ENCODE results near the gene SNAPIN.

The SNAPIN gene

DNA sequence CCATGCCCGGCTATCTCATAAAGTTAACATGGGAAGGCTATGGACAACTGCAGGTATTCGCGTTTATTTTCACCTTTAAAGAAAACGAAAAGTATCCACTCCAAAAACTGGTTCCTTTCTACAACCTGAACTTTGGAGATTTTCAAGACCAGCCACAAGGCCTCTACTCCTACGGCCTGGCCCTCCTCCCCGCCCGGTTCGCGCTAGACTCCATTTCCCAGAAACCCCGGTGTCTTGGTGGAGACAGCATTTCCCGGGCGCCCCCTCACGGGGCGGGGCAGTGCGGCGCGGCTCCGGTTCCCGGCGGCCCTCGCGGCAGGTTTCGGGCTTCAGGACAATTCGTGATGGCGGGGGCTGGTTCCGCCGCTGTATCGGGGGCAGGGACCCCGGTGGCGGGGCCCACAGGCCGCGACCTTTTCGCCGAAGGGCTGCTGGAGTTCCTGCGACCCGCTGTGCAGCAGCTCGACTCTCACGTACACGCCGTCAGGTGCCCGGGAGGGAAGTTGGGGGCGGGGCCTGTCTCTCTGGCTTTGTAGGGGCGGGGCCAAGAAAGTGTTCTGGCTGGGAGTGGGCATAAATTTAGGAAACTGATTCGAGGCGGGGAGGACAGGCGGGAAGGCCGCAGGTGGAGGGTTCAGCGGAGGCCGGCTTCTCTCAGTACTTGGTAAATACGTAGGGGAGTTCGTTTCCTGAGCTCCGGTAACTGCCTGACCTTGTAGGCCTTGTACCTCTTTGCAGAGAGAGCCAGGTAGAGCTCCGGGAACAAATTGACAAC lies at the start of gene SNAPIN:
Gene SNAPIN, plus strand, starts transcription at position 304 of the 775 bp plus-strand sequence. Its CDS starts 41 bp downstream, at position 345.
- DNase-seq (ENCODE audit: low spot score) = peak; percentile 90

DNA sequence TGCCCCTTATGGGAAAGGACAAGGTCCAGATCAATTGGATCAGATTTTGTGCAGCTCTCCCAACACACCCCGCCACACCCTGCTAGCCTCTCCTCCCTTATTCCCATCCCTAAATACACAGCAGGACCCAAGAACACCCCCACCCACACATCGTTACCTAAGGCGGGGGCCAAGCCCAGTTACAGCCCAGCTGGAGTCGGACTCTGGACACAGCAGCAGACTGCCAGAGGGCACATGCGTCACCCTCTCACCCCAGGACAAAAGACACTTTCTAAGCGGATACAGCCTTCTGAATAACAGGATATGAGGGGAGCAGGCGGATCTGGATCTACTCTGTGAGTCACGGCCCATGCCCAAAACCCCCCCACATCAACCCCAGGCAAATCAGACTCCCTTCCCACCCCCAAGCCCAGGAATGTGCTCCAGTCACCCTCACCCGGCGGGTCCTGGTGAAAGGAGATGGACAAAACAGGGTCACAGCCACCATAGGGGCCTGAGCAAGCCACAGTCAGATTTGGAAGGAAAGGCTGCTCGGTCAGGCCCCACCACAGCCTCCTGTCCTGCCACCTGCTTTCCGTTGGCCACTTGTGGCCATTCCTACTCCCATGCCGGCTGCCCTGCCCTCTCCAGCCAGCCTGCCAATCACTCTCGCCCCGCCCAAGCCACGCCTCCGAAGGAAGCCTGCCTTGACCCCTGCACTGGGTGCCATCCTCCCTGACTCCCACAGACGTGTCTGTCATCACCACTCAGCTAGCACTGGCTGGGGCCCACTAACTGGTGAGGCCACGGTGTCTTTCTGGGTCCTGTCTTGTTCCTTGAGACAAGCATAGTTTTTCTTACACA lies 49.5 kb upstream of the SNAPIN start:
- DNase-seq (ENCODE audit: low spot score) = peak; percentile 68

- no peak for DNase-seq (ENCODE audit: low spot score)
These were observed 49.0 kb upstream of the SNAPIN start for GRCh38 chr1:153609585-153609907.

- peak; percentile 31 for DNase-seq (ENCODE audit: low spot score)
These were observed 48.2 kb upstream of the SNAPIN start for GRCh38 chr1:153610334-153610733.

DNA sequence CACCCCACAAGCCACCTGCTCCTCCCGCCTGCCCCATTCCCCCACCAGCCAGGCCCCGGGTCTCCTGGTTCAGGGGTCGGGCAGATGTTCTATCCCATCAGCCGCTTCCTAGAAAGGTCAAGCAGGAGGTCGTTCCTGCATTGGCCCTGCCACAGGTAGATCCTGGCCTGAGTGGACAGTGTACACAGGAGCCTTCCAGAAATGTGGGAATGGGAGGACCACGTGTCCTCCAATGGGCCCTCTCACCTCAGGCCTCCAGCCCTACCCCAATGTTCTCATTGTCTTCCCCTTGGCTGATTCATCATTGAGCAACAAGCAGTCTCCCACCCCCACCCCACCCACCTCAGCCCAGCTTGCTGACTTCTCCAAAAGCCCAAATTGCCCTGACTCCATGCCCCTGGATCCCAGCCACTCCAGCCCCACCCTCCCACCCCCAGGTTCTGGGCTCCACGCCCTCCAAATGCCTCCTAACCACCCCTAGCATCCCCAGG lies 47.6 kb upstream of the SNAPIN start:
- DNase-seq (ENCODE audit: low spot score) = peak; percentile 51

DNA sequence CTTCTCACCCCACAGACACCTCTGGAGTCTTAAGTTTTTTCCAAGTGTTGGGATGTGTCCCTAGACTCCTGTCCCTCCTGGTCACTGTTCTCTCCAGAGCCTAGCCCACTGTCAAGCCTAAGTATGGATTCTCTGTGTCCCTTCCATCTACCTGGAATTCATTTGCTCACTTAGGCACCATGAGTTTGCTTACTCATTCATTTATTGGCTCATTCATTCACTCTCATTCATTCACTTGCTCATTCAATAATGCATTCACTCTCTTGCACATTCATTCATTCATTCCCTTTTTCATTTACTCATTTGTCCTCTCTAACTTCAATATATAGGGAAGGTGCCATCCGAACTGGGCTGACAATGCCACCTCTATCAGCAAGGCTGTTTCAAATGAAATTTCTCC lies 47.1 kb upstream of the SNAPIN start:
- no peak for DNase-seq (ENCODE audit: low spot score)

- no peak for DNase-seq (ENCODE audit: low spot score)
These were observed 46.3 kb upstream of the SNAPIN start for GRCh38 chr1:153612111-153612754.

DNA sequence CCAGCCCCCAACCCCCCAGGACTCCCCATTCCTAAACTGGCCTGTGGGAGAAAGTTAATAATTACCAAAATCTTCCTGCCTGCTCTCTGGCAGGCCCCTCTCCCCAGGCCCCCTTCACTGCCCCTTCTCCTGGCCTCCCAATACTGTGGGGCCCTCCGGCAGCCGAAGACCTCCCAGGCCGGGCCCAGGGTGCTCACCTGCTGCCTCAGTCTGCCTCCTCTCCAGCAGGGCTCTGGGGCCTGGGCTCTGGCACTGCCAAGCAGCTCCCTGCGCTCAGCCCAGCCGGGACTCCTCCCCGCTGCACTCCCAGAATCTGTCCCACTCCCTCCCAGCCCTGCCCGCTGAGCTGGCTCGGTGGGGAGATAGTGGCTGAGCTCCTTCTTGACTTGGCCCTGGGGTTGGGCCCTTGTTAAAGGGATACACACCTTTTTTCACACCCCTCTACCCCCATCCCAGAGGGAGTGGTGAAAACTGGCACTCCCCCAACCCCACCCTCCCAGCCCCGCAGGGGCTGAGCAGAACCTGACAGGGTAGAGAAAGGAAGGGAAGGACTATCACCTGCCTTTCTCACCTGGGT lies 45.7 kb upstream of the SNAPIN start, which contains the start of gene S100A16:
Gene S100A16, minus strand, starts transcription at position 383 of the 577 bp plus-strand sequence. CDS start 4,986 bp downstream, outside the sequence.
- peak; percentile 90 for DNase-seq (ENCODE audit: low spot score)

GRCh38 chr1:153613406-153613805 lies 45.1 kb upstream of the SNAPIN start:
- no peak for DNase-seq (ENCODE audit: low spot score)

DNA sequence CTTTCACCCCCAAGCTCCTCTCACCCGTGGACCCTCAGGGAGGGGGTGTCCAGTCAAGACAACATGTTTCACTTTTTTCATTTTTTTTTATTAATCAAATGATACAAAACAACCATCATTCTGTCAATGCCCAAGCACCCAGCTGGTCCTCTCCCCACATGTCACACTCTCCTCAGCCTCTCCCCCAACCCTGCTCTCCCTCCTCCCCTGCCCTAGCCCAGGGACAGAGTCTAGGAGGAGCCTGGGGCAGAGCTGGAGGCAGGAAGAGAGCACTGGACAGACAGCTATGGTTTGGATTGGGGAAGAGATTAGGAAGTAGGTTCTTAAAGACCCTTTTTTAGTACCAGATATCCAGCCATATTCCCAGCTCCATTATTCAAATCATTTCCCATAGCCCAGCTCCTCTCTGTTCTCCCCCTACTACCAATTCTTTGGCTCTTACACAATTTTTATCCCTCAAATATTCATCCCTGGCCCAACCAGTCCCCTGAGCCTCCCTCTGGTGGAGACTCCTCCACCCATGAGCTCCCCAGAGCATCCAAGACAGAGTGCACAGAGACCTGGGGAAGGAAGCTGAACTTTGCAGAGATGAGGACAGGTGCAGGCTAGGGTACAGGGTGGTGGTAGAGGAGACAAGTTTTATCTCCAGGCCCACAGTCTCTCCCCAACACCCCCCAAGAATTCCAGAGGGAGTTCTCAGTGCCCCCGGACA lies 44.2 kb upstream of the SNAPIN start:
- no peak for DNase-seq (ENCODE audit: low spot score)

GRCh38 chr1:153614906-153615305 lies 43.6 kb upstream of the SNAPIN start:
- DNase-seq (ENCODE audit: low spot score) = no peak

GRCh38 chr1:153615406-153615805 lies 43.1 kb upstream of the SNAPIN start:
- DNase-seq (ENCODE audit: low spot score) = no peak

- peak; percentile 92 for DNase-seq (ENCODE audit: low spot score)
These were observed 42.2 kb upstream of the SNAPIN start, which contains the start of gene S100A14 for GRCh38 chr1:153616144-153616916. TSS of gene S100A14 (minus strand) at chr1:153616325. CDS start at chr1:153615858, 467 bp downstream.

DNA sequence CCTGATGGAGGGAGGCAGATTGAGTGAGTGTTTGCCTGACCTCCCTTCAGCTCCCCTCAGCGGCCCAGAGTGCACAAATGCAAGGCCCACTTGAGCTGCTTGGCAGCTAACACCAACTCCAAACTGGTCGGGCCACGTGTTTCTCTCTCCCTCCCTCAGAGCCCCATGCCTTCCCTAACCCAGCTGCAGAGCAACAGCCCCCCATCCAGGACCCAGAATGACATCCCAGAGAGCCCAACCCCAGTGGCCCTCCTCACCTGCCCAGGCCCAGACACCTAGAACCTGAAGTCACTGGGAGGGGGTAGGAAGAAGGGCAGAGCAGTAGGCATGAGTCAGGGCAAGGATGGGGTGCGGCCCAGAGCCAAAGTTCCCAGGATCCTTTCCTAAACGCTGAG lies 41.6 kb upstream of the SNAPIN start:
- DNase-seq (ENCODE audit: low spot score) = peak; percentile 47

DNA sequence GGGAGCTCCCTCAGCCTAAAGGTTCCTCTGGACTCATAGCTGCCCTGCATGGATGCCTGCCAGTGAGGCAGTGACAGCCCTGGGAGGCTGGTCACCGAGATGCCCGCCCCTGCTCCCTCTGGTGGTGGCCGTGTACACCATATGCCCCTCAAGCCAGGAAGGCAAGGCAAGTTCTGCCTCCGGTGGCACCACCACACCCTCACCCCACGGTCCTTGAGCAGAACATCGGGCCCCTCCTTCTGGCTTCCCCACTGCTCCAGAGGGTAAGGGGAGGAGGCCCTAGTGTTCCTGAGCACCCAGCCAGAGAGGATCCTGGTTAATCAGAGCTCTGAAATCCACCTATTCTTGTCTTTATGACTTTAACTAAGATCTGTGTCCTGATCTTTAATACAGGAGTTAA lies 40.8 kb upstream of the SNAPIN start:
- peak; percentile 78 for DNase-seq (ENCODE audit: low spot score)

DNA sequence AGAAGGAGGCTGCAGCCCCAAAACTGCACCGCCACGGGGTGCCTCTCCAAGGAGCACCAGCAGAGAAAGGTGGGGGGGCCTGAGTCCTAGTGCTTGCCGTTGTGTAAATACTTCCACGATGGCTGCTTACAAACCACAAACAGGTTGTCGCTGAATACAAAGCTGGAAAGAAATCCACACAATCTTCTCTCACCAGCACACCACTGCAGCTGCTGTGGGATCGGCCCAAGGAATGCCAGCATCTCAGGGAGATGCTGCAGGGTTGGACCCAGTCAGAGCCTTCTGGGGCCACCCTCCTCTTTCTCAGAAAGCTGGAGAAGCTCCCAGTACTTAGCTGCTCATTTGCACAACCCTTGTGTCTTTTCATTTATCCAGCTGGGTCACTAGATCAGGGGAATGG lies 39.3 kb upstream of the SNAPIN start:
- DNase-seq (ENCODE audit: low spot score) = no peak

DNA sequence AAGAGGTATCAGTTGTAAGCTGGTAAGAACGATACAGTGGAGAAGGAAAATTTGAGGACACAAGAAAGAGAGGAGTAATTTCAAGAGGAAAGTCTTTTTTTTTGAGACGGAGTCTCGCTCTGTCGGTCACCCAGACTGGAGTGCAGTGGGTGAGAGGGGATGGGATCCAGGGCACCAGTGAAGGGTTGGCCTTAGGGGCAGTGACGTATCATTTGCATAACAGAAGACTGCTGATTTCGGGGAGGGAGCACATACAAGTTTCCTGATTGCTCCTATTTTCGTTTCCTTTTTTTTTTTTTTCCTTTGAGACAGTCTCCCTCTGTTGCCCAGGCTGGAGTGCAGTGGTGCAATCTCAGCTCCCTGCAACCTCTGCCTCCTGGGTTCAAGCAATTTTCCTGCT lies 35.4 kb upstream of the SNAPIN start:
- no peak for DNase-seq (ENCODE audit: low spot score)

- no peak for DNase-seq (ENCODE audit: low spot score)
These were observed 33.4 kb upstream of the SNAPIN start for GRCh38 chr1:153624965-153625611.

DNA sequence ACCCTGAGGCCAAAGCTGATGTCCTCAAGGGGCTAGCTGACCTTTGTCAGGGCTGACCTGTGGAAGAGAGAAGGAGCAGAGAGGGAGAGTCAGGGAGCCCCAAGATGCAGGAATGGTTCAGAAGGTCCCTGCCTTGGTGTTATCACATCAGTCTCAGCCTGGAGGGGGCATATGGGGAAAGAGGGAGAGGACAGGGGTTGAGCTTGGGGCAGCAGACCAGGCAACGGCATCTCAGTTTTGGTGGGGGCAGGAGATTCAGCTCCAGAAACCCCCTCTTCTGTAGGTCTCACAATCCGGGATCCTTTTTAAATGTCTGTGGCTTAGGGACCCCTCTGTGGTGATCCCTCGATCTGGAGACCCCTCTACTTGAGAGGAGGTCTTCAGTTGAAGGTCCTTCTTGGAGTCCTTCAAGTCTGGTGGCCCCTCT lies 32.0 kb upstream of the SNAPIN start:
- no peak for DNase-seq (ENCODE audit: low spot score)

Data from LoVo (cell line).